Midbrain (tissue), 1 donor: ENCODE results near the gene RNF41.
A peak's percentile ranks its signal among the peaks of the same experiment; 100 is the strongest.

ENCODE experiments used
- DNase-seq: peaks from one replicate; lab custom pipeline; 2025; lab: John Stamatoyannopoulos, UW

Gene RNF41

DNA sequence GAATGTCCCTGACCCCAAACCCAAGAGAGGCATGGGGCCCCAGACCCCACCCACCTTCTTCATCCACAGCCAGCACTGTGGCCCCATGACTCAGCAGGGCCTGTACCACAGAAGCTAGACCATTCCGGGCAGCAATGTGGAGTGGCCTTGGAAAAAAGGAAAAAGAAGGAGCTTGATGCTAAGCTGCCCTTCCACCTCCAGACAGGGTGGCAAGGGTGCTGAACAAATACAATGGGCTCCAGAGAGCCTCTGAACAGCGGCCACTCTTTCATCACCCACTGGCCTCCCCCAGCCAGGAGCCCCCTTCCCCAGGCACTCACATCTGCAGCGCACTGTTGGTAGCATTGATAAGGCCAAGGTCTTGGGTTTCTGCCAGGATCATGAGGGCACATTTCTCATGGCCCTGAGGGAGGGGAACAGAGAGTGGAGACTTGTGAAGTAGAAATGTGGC lies 22.0 kb upstream of the RNF41 start:
- no peak for DNase-seq

DNA sequence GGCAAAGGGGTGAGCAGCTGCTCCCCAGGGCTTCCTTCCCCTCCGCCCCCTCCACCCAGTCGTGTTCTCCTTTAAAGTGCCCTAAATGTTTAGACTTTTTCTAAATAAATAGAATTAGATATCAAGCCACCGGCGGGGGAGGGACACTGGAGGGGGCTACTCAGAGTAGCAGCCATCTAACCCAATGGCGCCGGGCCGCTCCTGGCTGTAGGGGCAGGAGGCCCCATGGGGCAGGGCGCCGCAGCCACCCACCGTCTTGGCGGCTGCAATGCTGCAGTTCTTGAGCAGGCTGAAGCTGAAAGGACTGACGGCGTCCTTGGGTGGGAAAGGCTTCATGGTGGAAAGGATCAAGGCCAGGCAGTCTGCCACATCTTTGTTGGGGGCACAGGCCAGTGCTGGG lies 21.3 kb upstream of the RNF41 start:
- DNase-seq: no peak

DNA sequence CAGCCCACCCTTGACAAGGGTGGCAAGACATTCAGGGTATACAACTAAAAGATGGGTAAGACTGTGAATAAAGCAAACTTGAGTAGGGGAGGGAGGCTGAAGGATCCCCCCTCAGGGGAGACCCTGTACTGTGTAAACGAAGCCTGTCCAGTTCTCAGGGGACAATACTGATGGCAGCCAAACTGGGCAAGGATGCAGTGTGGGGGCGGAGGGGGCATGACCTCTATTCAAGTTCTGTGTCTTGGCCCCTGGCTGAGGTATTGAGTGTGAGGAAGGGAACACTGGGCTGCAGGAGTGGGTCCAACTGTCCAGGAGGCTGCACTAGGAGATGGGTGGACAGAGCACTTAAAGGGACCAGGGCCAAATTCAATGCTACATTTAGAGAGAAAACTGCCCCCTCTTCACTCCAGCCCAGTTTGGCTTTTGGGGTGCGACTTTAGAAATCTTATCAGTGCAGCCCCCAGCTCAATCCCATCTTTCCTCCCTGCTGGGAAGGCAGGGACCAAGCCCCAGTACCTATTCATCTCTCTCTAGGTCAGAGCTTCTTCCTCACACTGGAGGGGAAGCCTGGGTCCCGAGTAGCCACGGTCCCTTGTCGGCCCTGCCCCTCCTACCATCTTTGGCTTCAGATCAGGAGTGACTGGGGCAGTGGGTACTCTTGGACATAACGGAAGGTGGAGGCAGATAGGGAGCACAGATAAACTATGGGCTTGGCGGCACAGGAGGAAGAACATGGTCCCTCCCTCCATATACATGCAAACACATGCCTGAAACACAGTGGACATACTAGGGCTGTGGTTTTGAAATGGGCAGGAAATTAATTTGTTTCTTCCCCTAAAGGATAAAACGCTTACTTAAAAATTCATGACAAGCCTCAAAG lies 19.9 kb upstream of the RNF41 start:
- no peak for DNase-seq

DNA sequence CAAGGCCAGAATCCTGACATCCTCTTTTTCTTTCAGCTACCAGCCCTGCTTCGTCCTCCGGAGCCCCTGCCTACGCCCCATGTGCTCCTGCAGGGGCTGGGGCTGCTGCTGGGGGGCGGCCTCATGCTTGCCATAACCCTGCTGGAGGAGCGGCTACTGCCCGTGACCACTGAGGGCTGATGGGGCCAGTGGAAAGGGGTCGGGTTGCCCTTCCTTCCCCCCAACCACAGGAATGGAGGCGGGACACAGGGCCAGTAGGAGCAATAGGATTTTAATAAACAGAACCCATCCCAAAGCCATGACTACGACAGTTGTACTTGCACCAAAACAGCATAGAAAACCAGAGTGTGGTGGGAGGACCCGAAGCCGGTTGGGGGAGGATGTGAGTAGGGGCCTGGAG lies 15.8 kb upstream of the RNF41 start:
- DNase-seq: no peak

DNA sequence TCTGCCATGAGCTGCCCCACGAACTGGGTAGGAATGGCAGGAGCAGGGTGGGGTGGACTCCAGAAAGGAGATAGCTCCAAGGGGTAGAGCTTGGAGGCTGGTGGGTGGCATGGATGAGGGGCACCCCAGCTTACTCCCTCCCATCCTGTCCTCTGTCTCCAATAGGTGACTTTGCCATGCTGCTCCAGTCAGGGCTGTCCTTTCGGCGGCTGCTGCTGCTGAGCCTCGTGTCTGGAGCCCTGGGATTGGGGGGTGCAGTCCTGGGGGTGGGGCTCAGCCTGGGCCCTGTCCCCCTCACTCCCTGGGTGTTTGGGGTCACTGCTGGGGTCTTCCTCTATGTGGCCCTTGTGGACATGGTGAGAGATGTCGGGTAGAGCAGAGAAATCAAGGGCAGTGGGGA lies 15.3 kb upstream of the RNF41 start:
- DNase-seq: no peak

DNA sequence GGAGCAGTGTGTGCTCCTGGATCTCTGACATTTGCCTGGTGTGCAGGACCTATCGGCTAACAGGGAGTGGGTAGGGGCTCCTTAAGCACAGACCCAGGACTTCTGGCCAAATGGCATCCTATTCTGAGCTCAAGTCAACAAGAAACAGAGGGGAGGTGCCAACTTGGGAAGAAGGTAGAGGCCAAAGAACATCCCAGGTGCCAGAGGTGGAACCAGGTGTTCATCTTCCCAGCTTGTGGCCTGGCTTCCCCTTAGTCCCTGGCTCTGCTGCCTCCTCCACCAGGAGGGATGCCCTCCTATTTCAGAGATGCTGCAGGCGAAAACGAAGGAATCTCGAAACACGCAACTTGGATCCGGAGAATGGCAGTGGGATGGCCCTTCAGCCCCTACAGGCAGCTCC lies 14.4 kb upstream of the RNF41 start:
- no peak for DNase-seq

DNA sequence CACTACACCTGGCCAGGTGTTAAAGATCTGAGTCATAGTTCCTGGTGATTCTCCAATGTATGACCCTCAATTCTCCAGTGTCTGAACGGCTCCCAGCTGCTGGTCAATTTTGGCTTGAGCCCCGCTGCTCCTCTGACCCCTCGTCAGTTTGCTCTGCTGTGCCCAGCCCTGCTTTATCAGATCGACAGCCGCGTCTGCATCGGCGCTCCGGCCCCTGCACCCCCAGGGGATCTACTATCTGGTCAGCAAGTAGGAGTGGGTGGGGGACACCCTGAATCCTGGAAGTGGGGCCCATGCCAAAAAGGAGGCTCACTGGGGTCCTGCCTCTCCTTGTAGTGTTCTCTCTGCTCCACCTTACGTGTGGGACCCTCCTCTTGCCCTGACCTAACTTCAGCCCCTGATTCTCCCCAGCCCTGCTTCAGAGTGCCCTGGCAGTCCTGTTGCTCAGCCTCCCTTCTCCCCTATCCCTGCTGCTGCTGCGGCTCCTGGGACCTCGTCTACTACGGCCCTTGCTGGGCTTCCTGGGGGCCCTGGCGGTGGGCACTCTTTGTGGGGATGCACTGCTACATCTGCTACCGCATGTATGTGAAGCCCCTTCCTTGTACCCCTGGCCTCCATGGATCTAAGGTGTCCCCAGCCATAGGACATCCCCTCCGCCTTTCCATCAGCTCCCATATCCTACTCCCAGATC lies 13.2 kb upstream of the RNF41 start:
- no peak for DNase-seq

DNA sequence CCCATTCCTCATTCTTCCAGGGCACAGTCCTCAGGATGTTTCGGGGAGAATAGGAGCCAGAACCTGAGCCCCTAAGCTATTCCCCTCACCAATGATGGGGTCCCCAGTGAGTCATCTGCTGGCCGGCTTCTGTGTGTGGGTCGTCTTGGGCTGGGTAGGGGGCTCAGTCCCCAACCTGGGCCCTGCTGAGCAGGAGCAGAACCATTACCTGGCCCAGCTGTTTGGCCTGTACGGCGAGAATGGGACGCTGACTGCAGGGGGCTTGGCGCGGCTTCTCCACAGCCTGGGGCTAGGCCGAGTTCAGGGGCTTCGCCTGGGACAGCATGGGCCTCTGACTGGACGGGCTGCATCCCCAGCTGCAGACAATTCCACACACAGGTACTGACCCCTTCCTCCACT lies 9.5 kb upstream of the RNF41 start:
- DNase-seq: no peak

DNA sequence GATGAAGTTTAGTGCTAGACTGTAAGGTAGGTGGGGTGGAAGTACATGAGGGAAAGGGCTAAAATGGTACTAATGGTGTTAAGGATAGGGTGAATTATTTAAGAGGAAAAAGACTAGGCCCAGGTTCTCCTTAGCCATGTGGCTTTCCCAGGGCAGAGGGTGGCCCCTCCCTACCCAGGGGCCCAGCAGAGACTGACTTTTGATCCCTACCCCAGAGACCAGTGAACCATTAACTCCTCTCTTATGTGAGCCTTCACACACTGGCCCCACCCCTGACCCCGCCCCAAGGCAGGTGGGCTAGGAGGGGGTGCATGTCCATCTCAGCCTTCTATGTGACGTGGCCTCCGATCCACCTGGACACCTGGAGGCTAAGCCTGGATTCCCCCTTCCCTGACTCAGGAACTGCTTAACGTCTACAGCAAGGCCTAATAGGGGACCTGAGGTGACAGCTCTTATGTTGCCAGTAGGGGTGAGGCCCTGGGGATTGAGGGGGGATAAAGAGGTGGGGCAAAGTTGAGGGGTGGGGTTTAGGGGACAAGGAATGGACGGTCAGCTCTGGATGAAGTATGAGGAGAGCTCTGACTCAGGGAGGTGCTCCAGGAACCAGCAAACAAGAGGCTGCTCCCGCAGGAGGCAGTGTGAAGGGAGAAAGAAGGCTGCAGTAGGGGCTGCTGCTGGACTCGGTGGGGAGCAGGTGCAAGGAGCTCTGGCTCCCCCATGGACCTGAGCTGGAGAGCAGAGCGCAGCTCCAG lies 8.9 kb upstream of the RNF41 start:
- no peak for DNase-seq

DNA sequence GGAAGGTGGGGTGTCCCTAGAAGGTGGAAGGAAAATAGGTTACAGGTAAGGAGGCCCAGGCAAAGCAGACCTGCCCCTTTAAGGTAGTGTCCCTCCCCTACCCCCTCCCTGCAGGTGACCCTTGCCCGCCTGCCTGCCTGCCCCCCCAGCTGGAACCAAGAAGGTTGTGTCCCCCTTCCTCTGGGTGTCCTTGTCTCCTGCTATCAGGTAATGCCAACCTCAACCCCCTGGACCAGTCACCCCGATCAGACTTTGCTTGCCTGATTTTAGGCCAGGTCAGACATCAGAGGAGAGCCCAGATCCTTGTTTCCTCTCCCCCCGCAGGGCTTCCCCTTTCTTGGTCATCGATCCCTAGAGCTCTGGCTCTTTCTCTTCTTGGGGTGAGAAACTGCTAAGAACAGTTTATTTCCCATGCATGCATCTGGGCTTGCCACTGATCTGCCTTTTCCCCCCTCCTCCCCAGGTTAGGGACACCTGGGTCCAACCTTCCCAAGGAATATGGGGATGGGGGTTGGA lies 8.3 kb upstream of the RNF41 start, which contains the start of gene SLC39A5:
TSS of gene SLC39A5 (plus strand) at position 136 of the 516 bp plus-strand sequence. CDS start 1,224 bp downstream, outside the sequence.
- no peak for DNase-seq

DNA sequence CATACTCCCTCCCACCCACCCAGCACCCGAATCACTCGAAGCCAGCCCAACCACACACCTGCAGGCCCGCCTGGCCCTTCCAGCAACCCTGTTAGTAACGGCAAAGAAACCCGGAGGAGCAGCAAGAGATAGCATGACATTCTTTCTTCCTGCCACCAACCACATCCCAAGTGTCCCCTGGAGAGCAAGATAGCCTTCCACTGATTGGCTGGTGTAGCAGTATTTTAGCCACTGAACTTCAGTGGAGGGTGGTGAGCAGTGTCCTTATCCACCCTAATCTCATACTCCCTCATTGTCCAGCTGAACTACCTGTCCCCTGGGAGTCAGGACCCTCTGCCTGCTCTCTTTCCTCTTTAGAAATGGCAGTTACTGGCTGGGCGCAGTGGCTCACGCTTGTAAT lies 7.4 kb upstream of the RNF41 start:
- no peak for DNase-seq

DNA sequence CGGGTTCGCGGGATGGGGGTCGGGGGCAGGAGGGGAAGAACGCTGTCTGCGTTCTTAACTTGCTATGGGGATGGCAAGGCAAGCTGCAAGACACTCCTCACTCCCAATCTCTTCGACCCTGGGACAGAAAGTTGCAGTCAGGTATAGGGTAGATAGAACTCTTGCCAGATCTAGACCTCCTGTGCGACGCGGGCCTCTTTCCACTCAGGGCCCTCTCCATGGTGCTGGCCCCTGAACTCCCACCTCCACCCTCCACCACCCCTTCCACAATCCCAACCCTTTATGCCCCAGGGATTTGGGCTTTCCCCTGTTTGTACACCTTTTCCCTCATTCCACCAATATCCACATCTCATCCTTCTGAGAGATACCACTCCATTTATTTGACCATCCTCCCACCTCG lies 3.2 kb upstream of the RNF41 start:
- no peak for DNase-seq

DNA sequence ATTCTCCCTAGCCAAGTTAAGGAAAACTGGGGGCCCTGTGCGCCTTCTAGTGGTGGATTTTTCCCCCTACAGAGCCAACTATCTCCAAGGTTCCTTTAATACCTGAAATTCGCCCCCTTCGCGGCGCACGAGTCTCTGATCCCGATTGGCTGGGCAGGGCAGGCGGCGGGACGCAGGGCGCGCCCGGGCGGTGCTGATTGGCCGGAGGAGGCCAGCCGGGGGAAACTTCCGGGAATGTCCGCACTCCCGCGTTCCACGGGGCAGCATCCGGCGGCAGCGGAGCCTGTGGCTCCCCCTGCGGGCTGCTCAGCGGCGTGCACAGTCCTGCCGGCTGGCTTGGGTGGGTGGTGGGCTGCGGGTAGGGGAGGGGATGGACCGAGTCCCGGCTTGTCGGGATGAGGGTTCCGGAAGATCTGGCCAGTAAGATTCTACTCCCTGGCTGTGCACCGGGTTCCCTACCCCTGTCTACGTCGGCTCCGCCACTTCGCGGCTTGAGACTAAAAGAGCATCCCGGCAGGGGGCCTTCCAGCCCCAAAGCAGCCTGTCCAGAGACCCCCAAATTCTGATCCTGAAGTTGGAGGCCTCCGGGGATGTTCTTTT lies 2.5 kb upstream of the RNF41 start, which contains the start of gene NABP2:
TSS of gene NABP2 (plus strand) at position 241 of the 600 bp plus-strand sequence. CDS start 515 bp downstream, outside the sequence.
- DNase-seq: peak; percentile 98

DNA sequence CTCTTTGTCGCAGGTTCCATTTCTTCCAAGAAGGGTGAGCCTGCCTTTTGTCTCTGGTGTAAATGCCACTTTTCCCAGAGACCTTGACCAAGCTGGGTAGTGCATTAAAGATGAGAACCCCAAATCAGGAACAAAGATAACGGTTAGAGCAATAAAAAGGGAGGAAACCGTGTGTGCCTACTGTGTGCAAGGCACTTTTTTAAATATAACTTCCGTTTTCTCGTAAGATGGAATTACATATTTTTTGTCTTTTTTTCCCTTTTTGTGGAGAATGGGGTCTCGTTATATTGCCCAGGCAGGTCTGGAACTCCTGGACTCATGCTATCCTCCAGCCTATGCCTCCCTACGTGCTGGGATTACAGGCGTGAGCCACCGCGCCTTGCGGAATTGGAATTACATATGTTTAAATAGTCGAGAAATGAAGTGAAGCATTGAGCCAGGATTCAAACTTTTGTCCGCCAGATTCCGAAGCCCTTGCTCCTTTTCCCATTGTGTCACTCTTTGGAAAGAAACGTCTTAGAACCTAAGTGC lies 1.9 kb upstream of the RNF41 start:
- no peak for DNase-seq

DNA sequence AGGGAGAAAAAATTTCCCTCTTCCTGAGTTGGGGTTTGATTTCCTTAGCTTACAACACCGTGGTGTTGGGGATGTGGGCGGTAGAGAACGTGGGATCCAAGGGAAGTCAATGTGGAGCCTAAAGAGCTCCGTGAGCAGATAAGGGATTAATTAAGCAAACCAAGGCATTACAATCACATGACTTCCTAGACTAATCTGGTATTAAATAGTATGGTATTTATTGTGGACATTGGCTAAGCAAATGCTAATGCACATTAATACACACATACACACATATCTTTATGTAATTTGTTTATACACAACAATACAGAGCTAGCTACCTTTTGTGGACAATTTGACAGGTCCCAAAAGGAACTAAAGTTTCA lies 791 bp upstream of the RNF41 start:
- DNase-seq: no peak

DNA sequence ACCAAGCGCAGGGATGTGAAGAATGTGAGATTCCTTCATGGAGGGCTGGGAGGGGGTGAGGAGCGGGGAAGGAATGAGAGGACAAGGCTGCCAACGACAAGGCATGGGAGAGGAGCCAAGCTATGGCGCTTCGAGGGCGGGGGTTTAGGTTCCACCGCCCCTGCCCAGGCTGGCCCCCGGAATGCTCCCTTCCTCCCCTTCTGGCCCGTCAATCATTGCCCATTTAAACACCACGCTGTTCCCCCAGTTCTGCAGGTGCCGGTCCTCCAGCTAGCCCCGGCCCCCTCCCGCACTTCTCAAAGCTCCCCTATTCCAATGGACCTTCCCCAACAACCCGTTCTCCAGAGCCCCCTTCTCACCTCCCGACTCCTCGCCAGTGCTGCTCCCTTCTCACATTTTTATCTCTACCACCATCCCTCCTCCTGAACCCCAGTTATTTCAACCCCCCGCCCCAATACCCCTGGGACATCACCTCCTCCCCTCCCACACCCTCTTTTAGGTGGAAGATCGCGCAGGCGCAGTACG lies 428 bp downstream of the RNF41 start:
- peak; percentile 28 for DNase-seq

DNA sequence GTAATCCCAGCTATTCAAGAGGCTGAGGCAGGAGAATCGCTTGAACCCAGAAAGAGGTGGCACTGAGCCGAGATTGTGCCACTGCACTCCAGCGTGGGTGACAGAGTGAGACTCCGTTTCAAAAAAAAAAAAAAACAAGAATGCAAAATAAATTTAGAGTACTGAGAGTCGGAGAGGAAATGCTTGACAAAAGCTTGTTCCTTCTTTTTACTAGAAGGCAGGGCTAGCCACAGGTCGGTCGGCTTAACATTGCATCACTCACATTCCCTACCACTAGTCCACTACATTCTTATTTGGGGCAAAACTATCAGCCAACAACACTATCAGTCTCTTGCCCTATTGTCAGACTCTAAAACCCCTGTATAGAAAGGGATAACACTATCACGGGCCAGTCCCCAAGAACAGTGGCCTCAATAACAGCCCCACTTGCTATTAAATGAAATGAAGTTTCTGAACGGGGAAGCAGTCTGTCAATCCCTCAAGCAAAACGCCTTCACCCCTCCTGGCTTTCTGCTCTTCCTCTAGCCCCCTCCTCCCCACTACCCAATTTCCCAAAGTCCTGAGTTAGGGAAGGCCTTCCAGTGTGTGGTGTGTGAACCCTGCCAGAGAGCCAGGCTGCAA lies 1.0 kb downstream of the RNF41 start:
- DNase-seq: peak; percentile 17

DNA sequence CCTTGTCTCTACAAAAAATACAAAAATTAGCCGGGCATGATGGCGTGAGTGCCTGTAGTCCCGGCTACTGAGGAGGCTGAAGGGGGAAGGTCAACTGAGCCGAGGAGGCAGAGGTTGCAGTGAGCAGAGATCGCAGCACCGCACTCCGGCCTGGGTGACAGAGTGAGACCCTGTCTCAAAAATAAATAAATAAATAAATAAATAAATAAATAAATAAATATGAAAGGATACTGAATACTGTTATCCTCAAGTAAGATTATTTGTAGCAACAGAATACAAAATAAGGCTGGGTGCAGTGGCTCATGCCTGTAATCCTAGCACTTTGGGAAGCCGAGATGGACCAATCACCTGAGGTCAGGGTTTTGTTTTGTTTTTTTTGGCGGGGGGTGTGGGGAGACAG lies 1.9 kb downstream of the RNF41 start:
- DNase-seq: no peak

DNA sequence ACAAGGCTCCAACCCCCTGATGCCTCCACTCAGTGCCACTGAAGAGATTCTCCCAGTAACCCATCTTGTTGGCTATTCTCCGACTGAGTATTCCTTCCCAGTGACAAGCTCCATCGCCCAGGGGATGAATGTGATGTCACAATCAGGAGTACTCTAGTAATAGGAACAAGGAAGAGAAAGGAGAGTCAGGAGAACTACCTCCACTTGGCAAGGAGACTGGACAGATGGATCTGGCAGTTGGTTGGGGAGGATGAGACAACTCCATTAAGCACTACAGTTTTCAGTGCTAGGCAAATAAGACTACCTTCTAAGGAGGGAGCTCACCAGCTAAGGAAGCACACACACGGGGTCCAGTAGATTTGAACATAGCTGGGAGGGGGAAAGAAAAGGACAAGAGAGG lies 5.3 kb downstream of the RNF41 start:
- no peak for DNase-seq

DNA sequence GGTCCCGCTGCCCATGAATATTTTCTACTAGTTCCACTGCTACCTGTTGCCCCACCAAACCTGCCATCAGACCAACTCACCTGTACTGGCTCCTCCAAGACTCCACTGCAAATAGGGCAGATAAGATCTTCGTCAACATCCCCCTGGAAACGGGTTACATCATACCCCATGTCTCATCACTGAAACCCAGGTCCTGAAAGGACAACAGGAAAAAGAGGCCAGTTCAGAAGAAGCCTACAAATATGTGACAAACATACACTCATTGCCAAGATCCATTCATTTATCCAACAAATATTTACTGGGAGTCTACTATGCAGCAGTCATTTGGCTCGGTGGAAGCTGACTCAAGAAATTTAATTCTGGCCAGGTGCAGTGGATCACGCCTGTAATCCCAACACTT lies 7.8 kb downstream of the RNF41 start:
- DNase-seq: no peak

DNA sequence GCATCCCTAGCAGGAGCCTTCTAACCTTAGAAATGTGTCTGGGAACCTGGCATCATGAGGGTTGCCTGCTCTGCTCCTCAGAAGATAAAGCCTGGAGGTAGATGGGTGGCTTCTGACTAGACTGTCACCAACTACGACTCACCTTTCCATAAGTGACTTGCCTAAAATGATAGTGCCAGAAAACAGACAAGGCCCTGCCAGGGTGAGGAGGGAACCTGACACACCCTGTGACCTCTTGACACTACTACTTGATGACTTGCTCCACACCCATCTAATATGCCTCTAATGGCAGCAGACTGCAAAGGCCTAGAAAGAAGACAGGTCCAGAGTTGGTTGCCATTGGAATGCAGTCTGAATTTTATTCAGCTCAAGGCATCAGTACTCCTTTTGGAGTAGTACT lies 9.4 kb downstream of the RNF41 start:
- DNase-seq: no peak
